GM23248 (cell line): ENCODE results near the gene LIFR. TPM values are rescaled to one million over a fixed set of nuclear protein-coding genes. Genes with fewer than 3 reads are reported as not detected.

Source experiments
- DNase-seq: peaks from one replicate; pipeline ENCODE4 v3.0.0-alpha.2; 2015
- H2AFZ ChIP-seq: fragments of 200-600 bp; sonication (generic); 2 replicates; pipeline ENCODE4 v1.6.1; 2016; ENCODE audit warnings: antibody characterized with exemption
- H3F3A ChIP-seq: fragments of 200-600 bp; sonication (generic); 2 replicates; pipeline ENCODE4 v1.6.1; 2016; ENCODE audit warnings: mild to moderate bottlenecking, antibody characterized with exemption, mixed run types; ENCODE audit not compliant: insufficient read depth
- H3K27ac ChIP-seq: fragments of 200-600 bp; sonication (generic); 2 replicates; pipeline ENCODE4 v1.5.1; 2016; ENCODE audit warnings: mild to moderate bottlenecking
- H3K27me3 ChIP-seq: fragments of 200-600 bp; sonication (generic); replicated peaks from 2 replicates; pipeline ENCODE4 v1.6.1; 2016; ENCODE audit warnings: mild to moderate bottlenecking; ENCODE audit not compliant: insufficient read depth
- H3K36me3 ChIP-seq: fragments of 200-600 bp; sonication (generic); 2 replicates; pipeline ENCODE4 v1.6.1; 2016; ENCODE audit warnings: low read depth, mild to moderate bottlenecking
- H3K4me1 ChIP-seq: fragments of 200-600 bp; sonication (generic); 2 replicates; pipeline ENCODE4 v1.6.1; 2016; ENCODE audit warnings: mild to moderate bottlenecking; ENCODE audit not compliant: insufficient read depth
- H3K4me2 ChIP-seq: fragments of 200-600 bp; sonication (generic); one replicate; pipeline ENCODE4 v1.6.1; 2016; ENCODE audit warnings: mild to moderate bottlenecking; ENCODE audit not compliant: unreplicated experiment
- H3K4me3 ChIP-seq: fragments of 200-600 bp; sonication (generic); 2 replicates; pipeline ENCODE4 v1.5.1; 2016; ENCODE audit warnings: mild to moderate bottlenecking
- H3K79me2 ChIP-seq: fragments of 200-600 bp; sonication (generic); 2 replicates; pipeline ENCODE4 v1.6.1; 2016; ENCODE audit warnings: mild to moderate bottlenecking; ENCODE audit not compliant: insufficient read depth
- H3K9ac ChIP-seq: fragments of 200-600 bp; sonication (generic); 2 replicates; pipeline ENCODE4 v1.6.1; 2016; ENCODE audit warnings: mild to moderate bottlenecking
- H3K9me2 ChIP-seq: fragments of 200-600 bp; sonication (generic); 2 replicates; pipeline ENCODE4 v1.6.1; 2016; ENCODE audit warnings: mixed run types, mild to moderate bottlenecking, moderate library complexity; ENCODE audit not compliant: insufficient read depth
- H3K9me3 ChIP-seq: fragments of 200-600 bp; sonication (generic); one replicate; pipeline ENCODE4 v1.6.1; 2017; ENCODE audit warnings: low read depth
- H4K20me1 ChIP-seq: fragments of 200-600 bp; sonication (generic); 2 replicates; pipeline ENCODE4 v1.6.0; 2016; ENCODE audit not compliant: insufficient read depth
- EZH2 ChIP-seq: fragments of 200-600 bp; sonication (generic); IDR thresholded peaks from 2 replicates; pipeline ENCODE4 v1.6.1; 2018; ENCODE audit warnings: antibody characterized with exemption, mild to moderate bottlenecking; ENCODE audit not compliant: insufficient read depth, poor library complexity, severe bottlenecking
- EZH2phosphoT487 ChIP-seq: fragments of 200-600 bp; sonication (generic); IDR thresholded peaks from 2 replicates; pipeline ENCODE4 v1.6.1; 2018; ENCODE audit warnings: antibody characterized with exemption, moderate library complexity, mild to moderate bottlenecking, low read depth; ENCODE audit not compliant: insufficient read depth
- WGBS, 2 experiments: methylation state at CpG; one replicate each; pipeline ENCODE4 v1.1.6; 2015 to 2017; ENCODE audit warnings: low lambda C conversion rate in 2 of 2, low coverage in 1 of 2; ENCODE audit errors: missing lambda C conversion rate in 2 of 2; 5-methylcytosine and 5-hydroxymethylcytosine counted together
- in situ Hi-C: fragments of 300-500 bp; cut with MboI; formaldehyde crosslinking; loops from 2 replicates; pipeline ENCODE4 v1.15.0; 2020
- microRNA-seq: library from miRNA; unstranded; fragments of <30 nt; microRNA quantifications from one replicate; pipeline ENCODE4, GENCODE V29; 2016; ENCODE audit warnings: borderline number of aligned reads
- polyA plus RNA-seq: library from polyadenylated mRNA; unstranded; fragments of >200 nt; fragmentation: Nextera tagmentation; extraction: Ambion mirVana; gene quantifications from 2 replicates; pipeline ENCODE4 v1.2.1, GENCODE V29; 2016
- small RNA-seq: library from RNA; depleted of rRNA; stranded (forward); fragments of <200 nt; gene quantifications from one replicate; pipeline ENCODE3, GENCODE V24; 2014; ENCODE audit warnings: low read depth, low replicate concordance
- total RNA-seq: library from RNA; depleted of rRNA; stranded (reverse); fragments of >200 nt; shearing (Covaris generic); gene quantifications from 2 replicates; pipeline ENCODE4 v1.2.3, GENCODE V29; 2014

The LIFR gene
- total and polyA plus RNA-seq, 2 experiments from 2014 or later = 6.9 to 8.1 TPM

DNA sequence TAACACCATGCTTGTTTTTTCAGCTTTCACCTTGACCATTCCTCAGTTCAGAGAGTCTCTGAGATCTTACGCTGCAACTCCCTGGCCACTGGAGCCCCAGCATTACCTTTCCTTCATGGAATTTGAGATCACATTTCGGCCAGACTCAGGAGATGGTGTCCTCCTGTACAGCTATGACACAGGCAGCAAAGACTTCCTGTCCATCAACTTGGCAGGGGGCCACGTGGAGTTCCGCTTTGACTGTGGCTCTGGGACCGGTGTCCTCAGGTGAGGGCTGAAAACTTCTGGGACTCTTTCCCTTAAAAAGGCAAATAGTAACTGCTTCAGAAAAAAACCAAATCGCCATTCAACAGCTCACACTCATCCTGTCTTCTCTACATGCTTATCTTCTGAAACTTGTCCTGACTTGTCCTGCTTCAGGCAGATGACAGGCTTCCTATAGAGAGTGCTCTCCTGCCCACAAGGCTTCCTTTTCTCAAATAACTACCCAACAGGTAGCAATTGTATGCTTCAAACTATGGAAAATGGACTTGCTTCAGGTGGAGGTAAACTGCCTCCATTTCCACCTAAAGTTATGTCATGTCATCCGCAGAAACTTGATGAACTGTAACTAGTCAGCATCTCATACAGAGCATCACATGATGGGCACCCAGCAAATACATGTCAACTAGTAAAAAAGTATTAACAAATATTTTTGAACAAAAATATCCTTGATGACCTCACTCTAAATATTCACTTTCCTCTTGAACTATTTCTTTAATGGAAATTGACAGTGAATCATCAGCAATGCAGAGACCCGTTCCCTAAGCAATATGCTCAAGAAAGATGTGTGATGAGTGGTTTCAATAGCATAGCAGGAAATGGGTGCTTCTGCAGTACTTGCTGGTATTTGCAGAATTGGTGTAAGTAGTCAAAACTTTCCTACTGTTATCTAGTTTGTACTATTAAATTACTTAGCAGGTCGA, 129.2 kb downstream of the LIFR start:
- TF ChIP-seq EZH2phosphoT487 (no peak), EZH2 (no peak)
- H3K79me2 ChIP-seq = no peaks in the 10 kb centered on the region
- in situ Hi-C loops = no loop called here
- H3K27me3 ChIP-seq = no peaks in the 10 kb centered on the region
- no peak overlapping the region for H2AFZ ChIP-seq
- no peaks in the 10 kb centered on the region for H3K36me3 ChIP-seq
- H4K20me1 ChIP-seq = no peaks in the 10 kb centered on the region
- no peak overlapping the region for H3K4me3 ChIP-seq
- H3F3A ChIP-seq = no peaks in the 10 kb centered on the region
- H3K4me1 ChIP-seq = peaks cover 9% of the 10 kb centered on the region; the same call in 1 of the 2 replicates
- no peak overlapping the region for H3K4me2 ChIP-seq
- H3K27ac ChIP-seq = no peak overlapping the region
- H3K9ac ChIP-seq = no peak overlapping the region
- no peaks in the 10 kb centered on the region for H3K9me3 ChIP-seq
- H3K9me2 ChIP-seq = no peaks in the 10 kb centered on the region
- DNase-seq = no peak
- 79 to 80% methylated on average over 9 of the region's 9 CpGs for WGBS, 2 experiments

DNA sequence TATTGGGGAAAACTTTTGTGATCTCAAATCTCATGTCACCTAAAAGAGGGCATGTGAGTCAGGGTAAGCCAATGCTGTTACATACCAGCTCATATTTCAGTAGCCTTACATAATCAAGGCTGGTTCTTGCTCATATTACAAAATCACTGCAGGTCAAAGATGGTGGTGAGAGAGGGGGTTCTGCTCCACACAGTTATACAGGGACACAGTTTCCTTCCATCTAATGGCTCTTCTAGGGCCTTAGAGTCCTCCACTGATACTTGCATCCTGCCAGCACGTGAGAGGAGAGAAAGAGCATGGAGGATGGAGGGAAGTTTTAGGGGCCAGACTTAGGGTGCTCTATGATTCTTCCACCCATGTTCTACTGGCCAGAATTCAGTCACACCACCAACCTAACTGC, 130.0 kb downstream of the LIFR start:
- H3K4me3 ChIP-seq = no peak overlapping the region
- no peak for TF ChIP-seq EZH2phosphoT487
- no peak for TF ChIP-seq EZH2
- H3K36me3 ChIP-seq = no peaks in the 10 kb centered on the region
- no peaks in the 10 kb centered on the region for H3K9me2 ChIP-seq
- in situ Hi-C loops = no loop called here
- no peaks in the 10 kb centered on the region for H4K20me1 ChIP-seq
- 0 out of 2 replicates have a peak, but pooled peaks cover under 1% of the 10 kb centered on the region for H3F3A ChIP-seq
- no peaks in the 10 kb centered on the region for H3K9me3 ChIP-seq
- DNase-seq = peak; percentile 65
- no peaks in the 10 kb centered on the region for H3K79me2 ChIP-seq
- H3K4me2 ChIP-seq = no peak overlapping the region
- H3K4me1 ChIP-seq = peaks cover 11% of the 10 kb centered on the region; the same call in 1 of the 2 replicates
- 79 to 88% methylated on average over 1 of the region's 1 CpG for WGBS, 2 experiments
- H2AFZ ChIP-seq = no peak overlapping the region
- no peak overlapping the region for H3K27ac ChIP-seq
- H3K27me3 ChIP-seq = no peaks in the 10 kb centered on the region
- H3K9ac ChIP-seq = no peak overlapping the region

Small RNAs within 50 kb of the gene (microRNA-seq; reads per million reads assigned to microRNA genes)
- gene MIR3650 = not detected

Small RNAs within 50 kb of the gene (small RNA-seq; reads per million reads assigned to genes)
- not detected for gene AC091839.1
- gene MIR3650 = not detected
